ENCODE measurements around the gene RAB4B. TPM values are rescaled to one million over a fixed set of nuclear protein-coding genes. Genes with fewer than 3 reads are reported as not detected.
"Not testable (repeated sequence)": the region's sequence is repeated elsewhere in the genome, so short reads cannot be mapped to it uniquely, and the experiment has no call there.

RAB4B gene, protein sequence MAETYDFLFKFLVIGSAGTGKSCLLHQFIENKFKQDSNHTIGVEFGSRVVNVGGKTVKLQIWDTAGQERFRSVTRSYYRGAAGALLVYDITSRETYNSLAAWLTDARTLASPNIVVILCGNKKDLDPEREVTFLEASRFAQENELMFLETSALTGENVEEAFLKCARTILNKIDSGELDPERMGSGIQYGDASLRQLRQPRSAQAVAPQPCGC
- total RNA-seq = 12.6 and 13.4 TPM in 2 replicates

- H3K4me3 ChIP-seq (ENCODE audit: low read depth, low read length) = peak within 1 kb of the TSS; percentile 83
- peak; percentile 100 for DNase-seq (ENCODE audit: low read depth)
- no peak for TF ChIP-seq CTCF (IDR thresholded peaks at IDR 0.05; ENCODE audit: insufficient read depth, low read depth, low read length)
These were observed at the start of gene RAB4B for GRCh38 chr19:40777937-40778705. Gene RAB4B (plus strand): TSS chr19:40778247. CDS start chr19:40778376, 129 bp downstream.

- DNase-seq (ENCODE audit: low read depth); H3K4me3 ChIP-seq (ENCODE audit: low read depth, low read length): not testable (repeated sequence)
These were observed 48.0 kb upstream of the RAB4B start for GRCh38 chr19:40730065-40730464.

GRCh38 chr19:40732304-40732703, 45.7 kb upstream of the RAB4B start:
- not testable (repeated sequence) for DNase-seq (ENCODE audit: low read depth); H3K4me3 ChIP-seq (ENCODE audit: low read depth, low read length)

- H3K4me3 ChIP-seq (ENCODE audit: low read depth, low read length) = no peak overlapping the region
- TF ChIP-seq CTCF (IDR thresholded peaks at IDR 0.05; ENCODE audit: insufficient read depth, low read depth, low read length) = no peak
- DNase-seq (ENCODE audit: low read depth) = no peak
These were observed 44.9 kb upstream of the RAB4B start for GRCh38 chr19:40733149-40733548.

DNA sequence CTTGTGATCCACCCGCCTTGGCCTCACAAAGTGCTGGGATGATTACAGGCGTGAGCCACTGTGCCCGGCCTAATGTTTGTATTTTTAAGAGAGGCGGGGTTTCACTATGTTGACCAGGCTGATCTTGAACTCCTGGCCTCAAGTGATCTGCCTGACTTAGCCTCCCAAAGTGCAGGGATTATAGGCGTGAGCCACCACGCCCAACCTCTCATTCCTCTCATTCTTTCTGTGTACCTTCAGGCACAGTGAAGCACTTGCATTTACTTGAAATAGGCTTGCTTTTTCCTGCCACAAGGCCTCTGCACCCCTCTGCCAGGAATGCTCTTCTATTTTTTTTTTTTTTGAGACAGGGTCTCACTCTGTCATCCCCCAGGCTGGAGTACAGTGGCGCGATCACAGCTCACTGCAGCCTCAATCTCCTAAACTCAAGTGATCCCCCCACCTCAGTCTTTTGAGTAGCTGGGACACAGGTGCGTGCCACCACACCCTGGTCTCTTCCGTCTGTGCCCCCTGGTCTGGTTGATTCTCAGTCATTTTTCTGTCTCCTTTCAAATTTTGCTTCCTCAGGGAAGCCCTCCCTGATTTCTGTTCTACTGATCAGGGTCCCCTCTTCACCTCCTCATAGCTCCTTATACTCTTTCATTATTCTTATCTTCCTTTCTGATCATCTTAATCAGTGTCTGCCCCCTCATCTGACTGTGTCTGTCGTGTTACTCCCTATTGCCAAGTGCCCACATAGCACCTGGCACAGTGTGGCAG, 42.9 kb upstream of the RAB4B start:
- no peak overlapping the region for H3K4me3 ChIP-seq (ENCODE audit: low read depth, low read length)
- no peak for DNase-seq (ENCODE audit: low read depth)
- no peak for TF ChIP-seq CTCF (IDR thresholded peaks at IDR 0.05; ENCODE audit: insufficient read depth, low read depth, low read length)

- no peak for TF ChIP-seq CTCF (IDR thresholded peaks at IDR 0.05; ENCODE audit: insufficient read depth, low read depth, low read length)
- no peak overlapping the region for H3K4me3 ChIP-seq (ENCODE audit: low read depth, low read length)
- DNase-seq (ENCODE audit: low read depth) = no peak
These were observed 41.4 kb upstream of the RAB4B start for GRCh38 chr19:40736661-40737060.

GRCh38 chr19:40737102-40737644, 40.9 kb upstream of the RAB4B start:
- no peak overlapping the region for H3K4me3 ChIP-seq (ENCODE audit: low read depth, low read length)
- no peak for TF ChIP-seq CTCF (IDR thresholded peaks at IDR 0.05; ENCODE audit: insufficient read depth, low read depth, low read length)

More at GRCh38 chr19:40737102-40737644, 40.9 kb upstream of the RAB4B start:
- no peak for DNase-seq (ENCODE audit: low read depth)
